GM12878 (cell line): ENCODE data around the gene TXNDC16. TPM values are rescaled to one million over a fixed set of nuclear protein-coding genes. Genes with fewer than 3 reads are reported as not detected.

ENCODE experiments used
- ATAC-seq: fragments of 200-7000 bp; cut with Tn5 transposase; 3 replicates; pipeline ENCODE4 v1.9.1; 2020; ENCODE audit warnings: mild to moderate bottlenecking, moderate library complexity
- BruUV-seq: library from RNA; stranded (reverse); fragments of 400-500 nt; replicated peaks from 2 replicates; lab custom pipeline; 2021; lab: Mats Ljungman, UMichigan
- CTCF ChIA-PET: fragments of 300-600 bp; sonication (Branson Sonifier 250); formaldehyde crosslinking; extraction: SDS; loops from one replicate; lab custom pipeline; 2021; ENCODE audit warnings: inconsistent platforms; lab: Yijun Ruan, JAX
- POLR2A ChIA-PET: fragments of 350-600 bp; formaldehyde crosslinking; extraction: SDS; loops from one replicate; lab custom pipeline; 2021; ENCODE audit warnings: inconsistent platforms; lab: Charles Lee
- RAD21 ChIA-PET: fragments of 300-600 bp; sonication (Branson Sonifier 250); formaldehyde crosslinking; loops from one replicate; lab custom pipeline; 2023; ENCODE audit warnings: antibody characterized with exemption; ENCODE audit not compliant: unreplicated experiment; lab: Charles Lee
- SMC1A ChIA-PET: fragments of 300-600 bp; sonication (Branson Sonifier 250); formaldehyde crosslinking; loops from one replicate; lab custom pipeline; 2023; ENCODE audit not compliant: unreplicated experiment, uncharacterized antibody; lab: Charles Lee
- DNase-seq: peaks from one replicate; pipeline ENCODE4 v3.0.0-alpha.2; 2011; ENCODE audit warnings: low read depth, low spot score
- FAIRE-seq: peaks from 3 replicates; lab custom pipeline; 2011; peaks lifted over from hg19 to GRCh38; lab: Jason Lieb, UNC
- H2AFZ ChIP-seq: 2 replicates; pipeline ENCODE4 v1.6.0; 2011; ENCODE audit warnings: low read depth, low read length, control low read depth; ENCODE audit not compliant: control insufficient read depth
- H3K27ac ChIP-seq: 2 replicates; pipeline ENCODE4 v1.5.1; 2011; ENCODE audit warnings: control low read depth; ENCODE audit not compliant: control insufficient read depth, insufficient read depth
- H3K27me3 ChIP-seq, 2 experiments: replicated peaks in 1 of 2; 2 replicates each; pipeline versions ENCODE4 v1.6.0 to v1.6.1; 2011; ENCODE audit warnings: low read length in 1 of 2; ENCODE audit not compliant: control insufficient read depth in 2 of 2, insufficient read depth in 2 of 2
- H3K36me3 ChIP-seq, 2 experiments: 2 replicates each; pipeline ENCODE4 v1.5.1; 2011; ENCODE audit warnings: low read length in 1 of 2; ENCODE audit not compliant: control insufficient read depth in 2 of 2, insufficient read depth in 2 of 2
- H3K4me1 ChIP-seq: 2 replicates; pipeline ENCODE4 v1.6.1; 2011; ENCODE audit warnings: mild to moderate bottlenecking, low read length, moderate library complexity, mixed read lengths; ENCODE audit not compliant: control insufficient read depth, insufficient read depth
- H3K4me2 ChIP-seq: 2 replicates; pipeline ENCODE4 v1.6.0; 2011; ENCODE audit warnings: control low read depth; ENCODE audit not compliant: control insufficient read depth, insufficient read depth
- H3K4me3 ChIP-seq: fragments of 200-600 bp; sonication (generic); 2 replicates; pipeline ENCODE4 v1.5.1; 2016
- H3K79me2 ChIP-seq: 2 replicates; pipeline ENCODE4 v1.6.0; 2011; ENCODE audit warnings: low read length; ENCODE audit not compliant: control insufficient read depth, insufficient read depth
- H3K9ac ChIP-seq: 2 replicates; pipeline ENCODE4 v1.8.0; 2011; ENCODE audit warnings: low read length, control low read depth, mixed read lengths; ENCODE audit not compliant: control insufficient read depth, insufficient read depth
- H3K9me3 ChIP-seq: replicated peaks from 3 replicates; pipeline ENCODE4 v1.5.1; 2011; ENCODE audit warnings: mild to moderate bottlenecking, low read length; ENCODE audit not compliant: control insufficient read depth, insufficient read depth
- H4K20me1 ChIP-seq: 2 replicates; pipeline ENCODE4 v1.6.0; 2011; ENCODE audit not compliant: control insufficient read depth, insufficient read depth
- BHLHE40 ChIP-seq, 2 experiments: fragments of 450-650 bp in 1 of 2; IDR thresholded peaks; 2 replicates each; pipeline ENCODE4 v1.6.1; 2011 to 2017; ENCODE audit warnings: low read depth in 2 of 2, borderline replicate concordance in 1 of 2, improper control_type of control experiment in 1 of 2, low read length in 1 of 2, mild to moderate bottlenecking in 1 of 2
- E2F8 ChIP-seq: fragments of 450-650 bp; IDR thresholded peaks from 2 replicates; pipeline ENCODE4 v1.6.1; 2018; ENCODE audit warnings: mild to moderate bottlenecking, low read depth, moderate library complexity; ENCODE audit not compliant: partially characterized antibody
- GABPA ChIP-seq: IDR thresholded peaks from 2 replicates; pipeline ENCODE4 v1.6.1; 2014; ENCODE audit warnings: antibody characterized with exemption, low read depth, mild to moderate bottlenecking, inconsistent platforms
- KAT2A ChIP-seq: conservative IDR thresholded peaks from 2 replicates; pipeline ENCODE4 v1.6.1; 2011; ENCODE audit warnings: low read depth, low read length; ENCODE audit not compliant: control insufficient read depth
- NBN ChIP-seq: fragments of 450-650 bp; IDR thresholded peaks from 2 replicates; pipeline ENCODE4 v1.6.1; 2016
- NR2F1 ChIP-seq: fragments of 450-650 bp; conservative IDR thresholded peaks from 2 replicates; pipeline ENCODE4 v1.6.1; 2017; ENCODE audit warnings: mild to moderate bottlenecking
- PML ChIP-seq: IDR thresholded peaks from 2 replicates; pipeline ENCODE4 v1.6.1; 2012; ENCODE audit warnings: low read length, inconsistent platforms
- RUNX3 ChIP-seq: IDR thresholded peaks from 2 replicates; pipeline ENCODE4 v1.6.1; 2012; ENCODE audit warnings: low read length, inconsistent platforms
- SMARCA5 ChIP-seq: fragments of 450-650 bp; IDR thresholded peaks from 2 replicates; pipeline ENCODE4 v1.6.1; 2017; ENCODE audit warnings: mild to moderate bottlenecking
- SUZ12 ChIP-seq: fragments of 200-600 bp; sonication (generic); IDR thresholded peaks from one replicate; pipeline ENCODE4 v1.6.1; 2018; ENCODE audit warnings: antibody characterized with exemption, mild to moderate bottlenecking; ENCODE audit not compliant: unreplicated experiment
- WGBS: methylation state at CpG from one replicate; pipeline ENCODE4 v1.1.6; 2016; ENCODE audit warnings: low lambda C conversion rate; ENCODE audit not compliant: insufficient replicate concordance, insufficient coverage; ENCODE audit errors: missing lambda C conversion rate; 5-methylcytosine and 5-hydroxymethylcytosine counted together
- in situ Hi-C: fragments of 300-500 bp; cut with MboI; formaldehyde crosslinking; loops from 9 replicates; pipeline ENCODE4 v1.14.3; 2018; ENCODE audit warnings: mixed read lengths
- intact Hi-C: fragments of 100-400 bp; cut with micrococcal nuclease; formaldehyde crosslinking; loops from one replicate; pipeline ENCODE4 v1.14.2; 2022; ENCODE audit not compliant: unreplicated experiment
- polyA plus RNA-seq, 11 experiments: library from polyadenylated mRNA; depleted of rRNA in 4 of 11; unstranded in 6 of 11; stranded (reverse) in 5 of 11; fragments of >200 nt; fragmentation: Nextera tagmentation in 4 of 11; fragmentation: Illumina TruSeq in 1 of 11; extraction: Ambion mirVana in 4 of 11; extraction: Trizol in 1 of 11; gene quantifications; 1 replicate in 1 of 11; 2 replicates in 10 of 11; pipeline versions ENCODE4 v1.2.1 to v1.2.3, GENCODE V29; 2011 to 2016; ENCODE audit warnings: inconsistent platforms in 2 of 11, missing spikeins in 2 of 11, low read depth in 1 of 11
- total RNA-seq, 4 experiments: library from RNA; depleted of rRNA in 3 of 4; stranded (reverse); fragments of >200 nt in 3 of 4; fragmentation: Illumina TruSeq in 1 of 4; extraction: Trizol in 1 of 4; gene quantifications; 2 replicates each; pipeline versions ENCODE4 v1.2.1 to v1.2.3, GENCODE V29; 2013 to 2021

TXNDC16 gene
- total and polyA plus RNA-seq, 10 of the 15 experiments (the other 5 are each of a cell fraction or from before 2014, with no cell fraction given), result 1.2 to 7.9 (median 5.5) TPM

GRCh38 chr14:52412426-52412825 is 139.9 kb downstream of the TXNDC16 start:
- ChIA-PET SMC1A (interaction anchor here (0.6 to 0.8 kb wide), 3 partner anchors 10 to 112 kb away, joined by 3 read pairs; no protein-coding TSS in a partner anchor), RAD21 (interaction anchor here (0.7 kb wide), 1 partner anchor 145 kb away, joined by 3 read pairs; no protein-coding TSS in a partner anchor), POLR2A (interaction anchor here (0.7 kb wide), 1 partner anchor 182 kb away, joined by 3 read pairs; no protein-coding TSS in a partner anchor), CTCF (interaction anchor here (1.3 to 1.4 kb wide), 2 partner anchors 10 to 49 kb away, joined by 3 to 5 read pairs; no protein-coding TSS in a partner anchor)
- Histone ChIP-seq H3K27ac (no peak overlapping the region), H3K4me3 (no peak overlapping the region), H3K9me3 (no peaks in the 10 kb centered on the region; the same call in 2 of the 3 replicates), H3K79me2 (no peaks in the 10 kb centered on the region), H4K20me1 (no peaks in the 10 kb centered on the region), H3K4me2 (no peak overlapping the region), H3K36me3 (no peaks in the 10 kb centered on the region), H2AFZ (no peak overlapping the region), H3K27me3 (no peaks in the 10 kb centered on the region), H3K4me1 (no peaks in the 10 kb centered on the region), H3K9ac (no peak overlapping the region)
- in situ Hi-C loops (no loop called here), intact Hi-C loops (loop anchor here (5.0 kb wide), 1 partner anchor 110 kb away; no protein-coding TSS in a partner anchor)
- BruUV-seq, result no TSS peak
- DNase-seq (no peak), FAIRE-seq (no peak), ATAC-seq (peak; percentile 31; the same call in 2 of the 3 replicates)
- 0% methylated on average over 1 of the region's 1 CpG for WGBS
- TF ChIP-seq E2F8 (no peak), NR2F1 (no peak), RUNX3 (peak; percentile 32; the same call in 1 of the 2 replicates)

- TF ChIP-seq PML (no peak), SUZ12 (no peak), SMARCA5 (no peak), BHLHE40 (IDR thresholded peaks at IDR 0.05; ENCODE audit: borderline replicate concordance in 1 of 2, low read depth in 2 of 2, low read length in 1 of 2) (no peak), KAT2A (no peak), GABPA (no peak), NBN (no peak)
- H3K36me3 ChIP-seq, result no peaks in the 10 kb centered on the region
- ChIA-PET POLR2A (no interaction called here), RAD21 (no interaction called here), SMC1A (no interaction called here), CTCF (no interaction called here)
- H3K9me3 ChIP-seq, result no peaks in the 10 kb centered on the region; the same call in 2 of the 3 replicates
- no peak for FAIRE-seq
- no peak overlapping the region for H3K4me3 ChIP-seq
- in situ Hi-C loops, result no loop called here
- intact Hi-C loops, result no loop called here
- no peak overlapping the region for H2AFZ ChIP-seq
- no peaks in the 10 kb centered on the region for H3K79me2 ChIP-seq
- no peak overlapping the region for H3K9ac ChIP-seq
- H3K4me1 ChIP-seq, result no peaks in the 10 kb centered on the region
- H3K4me2 ChIP-seq, result no peak overlapping the region
- H3K27ac ChIP-seq, result no peak overlapping the region
- no TSS peak for BruUV-seq
- no peak for DNase-seq
- WGBS, result 5% methylated on average over 1 of the region's 1 CpG
- ATAC-seq, result no peak
- no peaks in the 10 kb centered on the region for H4K20me1 ChIP-seq
- peaks cover 0 to 3% of the 10 kb centered on the region in 2 experiments; a peak in 2 of 4 replicates for H3K27me3 ChIP-seq
These were observed 147.0 kb downstream of the TXNDC16 start for GRCh38 chr14:52405314-52405713.
